GM21723 (cell line): ENCODE measurements around the gene BCL3.

Source experiments
- ATAC-seq: cut with Tn5 transposase; IDR thresholded peaks from one replicate; pipeline ENCODE4 v1.9.1; 2021; ENCODE audit warnings: mild to moderate bottlenecking, moderate library complexity; ENCODE audit not compliant: unreplicated experiment

Gene BCL3

DNA sequence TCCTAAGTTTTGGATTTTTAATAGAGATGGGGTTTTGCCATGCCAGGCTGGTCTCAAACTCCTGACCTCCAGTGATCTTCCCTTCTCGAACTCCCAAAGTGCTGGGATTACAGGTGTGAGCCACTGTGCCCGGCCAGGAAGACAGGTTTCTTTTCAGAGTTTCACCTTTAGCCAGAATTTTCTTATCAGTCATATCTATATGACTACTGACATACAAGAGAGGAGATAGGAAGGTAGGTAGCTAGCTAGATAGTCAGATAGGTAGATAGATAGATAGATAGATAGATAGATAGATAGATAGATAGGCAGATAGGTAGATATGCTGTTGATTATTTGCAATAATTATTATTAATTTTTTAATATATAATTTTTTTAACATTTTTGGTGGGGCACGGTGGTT, 36.8 kb downstream of the BCL3 start:
- no peak for ATAC-seq

DNA sequence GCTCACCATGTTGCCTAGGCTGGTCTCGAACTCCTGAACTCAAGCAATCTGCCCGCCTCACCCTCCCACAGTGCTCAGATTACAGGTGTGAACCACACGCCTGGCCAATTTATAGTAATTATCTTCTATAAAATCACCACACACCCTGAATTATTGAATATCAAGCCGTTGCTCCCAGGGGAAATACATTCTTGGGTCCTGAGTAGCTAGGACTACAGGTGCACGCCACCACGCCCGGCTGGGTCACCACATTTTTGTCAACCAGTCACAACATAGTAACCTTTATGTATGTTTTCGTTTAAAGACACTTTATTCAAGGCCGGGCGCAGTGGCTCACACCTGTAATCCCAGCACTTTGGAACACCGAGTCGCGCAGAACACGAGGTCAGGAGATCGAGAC, 37.5 kb downstream of the BCL3 start:
- ATAC-seq: no peak

DNA sequence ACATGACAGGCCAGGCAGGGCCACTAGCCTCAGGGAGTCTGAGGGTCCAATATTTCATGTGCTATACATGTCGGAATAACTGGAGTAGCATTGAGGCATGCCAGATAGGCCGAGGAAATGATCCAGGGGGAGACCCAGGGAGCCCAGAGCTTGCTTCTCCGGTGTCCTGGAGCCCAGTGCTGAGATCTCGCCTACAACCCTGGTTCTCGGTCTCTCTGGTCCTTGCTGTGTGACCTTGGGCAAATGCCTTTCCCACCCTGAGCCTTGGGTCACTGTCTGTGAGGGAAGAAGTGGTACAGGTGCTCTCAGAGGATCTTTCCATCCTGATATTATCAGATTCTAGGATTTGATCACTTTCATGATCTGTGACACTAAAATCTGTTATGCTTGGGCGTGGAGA, 40.5 kb downstream of the BCL3 start:
- no peak for ATAC-seq

DNA sequence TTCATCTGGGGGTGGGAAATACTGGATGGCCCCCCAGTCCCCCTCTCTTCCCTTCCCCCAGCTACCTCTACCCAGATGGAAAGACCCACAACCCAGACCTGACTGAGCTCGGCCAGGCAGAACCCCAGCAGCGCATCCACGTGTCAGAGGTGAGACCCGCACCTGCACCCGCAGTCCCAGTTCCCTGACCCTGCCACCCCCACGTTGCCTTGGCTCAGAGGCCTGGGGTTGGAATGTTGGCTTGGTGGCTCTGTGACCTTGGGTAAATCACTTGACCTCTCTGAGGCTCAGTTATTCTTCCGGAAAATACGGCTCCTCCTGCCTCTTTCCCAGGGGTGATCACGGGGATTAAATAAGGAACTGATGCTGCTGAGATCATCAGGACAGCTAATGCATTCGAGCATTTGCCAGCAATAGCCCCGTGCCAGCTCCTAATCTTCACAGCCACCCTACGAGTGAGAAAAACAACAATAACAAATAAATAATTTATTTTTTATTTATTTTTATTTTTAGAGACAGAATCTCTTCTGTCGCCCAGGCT, 41.5 kb downstream of the BCL3 start:
- ATAC-seq: no peak

DNA sequence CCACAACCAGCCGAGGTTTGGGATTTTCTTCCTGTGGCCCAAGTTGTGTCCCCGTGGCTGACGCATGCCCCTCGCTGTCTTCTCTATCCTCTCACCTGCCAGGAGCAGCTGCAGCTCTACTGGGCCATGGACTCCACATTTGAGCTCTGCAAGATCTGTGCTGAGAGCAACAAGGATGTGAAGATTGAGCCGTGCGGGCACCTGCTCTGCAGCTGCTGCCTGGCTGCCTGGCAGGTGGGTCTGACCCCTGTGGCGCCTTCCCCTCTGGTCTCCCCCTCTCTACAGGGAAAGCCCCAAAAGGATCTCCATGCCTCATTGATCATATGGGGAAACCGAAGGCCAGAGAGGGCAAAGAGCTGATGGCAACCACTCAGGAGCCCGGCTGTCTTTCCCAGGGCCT, 43.8 kb downstream of the BCL3 start:
- ATAC-seq: no peak

DNA sequence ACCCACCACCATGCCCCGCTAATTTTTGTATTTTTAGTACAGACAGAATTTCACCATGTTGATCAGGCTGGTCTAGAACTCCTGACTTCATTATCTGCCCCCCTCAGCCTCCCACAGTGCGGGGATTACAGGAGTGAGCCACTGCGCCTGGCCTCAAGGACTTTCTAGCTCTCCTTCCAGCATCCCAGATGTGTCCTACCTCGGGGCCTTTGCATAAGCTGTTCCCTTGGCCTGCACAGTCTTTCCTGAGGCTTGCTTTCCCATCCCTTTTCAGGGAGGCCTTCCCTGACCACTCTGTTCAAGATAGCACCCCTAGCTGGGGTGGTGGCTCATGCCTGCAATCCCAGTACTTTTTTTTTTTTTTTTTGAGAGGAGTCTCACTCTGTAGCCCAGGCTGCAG, 46.1 kb downstream of the BCL3 start:
- no peak for ATAC-seq

DNA sequence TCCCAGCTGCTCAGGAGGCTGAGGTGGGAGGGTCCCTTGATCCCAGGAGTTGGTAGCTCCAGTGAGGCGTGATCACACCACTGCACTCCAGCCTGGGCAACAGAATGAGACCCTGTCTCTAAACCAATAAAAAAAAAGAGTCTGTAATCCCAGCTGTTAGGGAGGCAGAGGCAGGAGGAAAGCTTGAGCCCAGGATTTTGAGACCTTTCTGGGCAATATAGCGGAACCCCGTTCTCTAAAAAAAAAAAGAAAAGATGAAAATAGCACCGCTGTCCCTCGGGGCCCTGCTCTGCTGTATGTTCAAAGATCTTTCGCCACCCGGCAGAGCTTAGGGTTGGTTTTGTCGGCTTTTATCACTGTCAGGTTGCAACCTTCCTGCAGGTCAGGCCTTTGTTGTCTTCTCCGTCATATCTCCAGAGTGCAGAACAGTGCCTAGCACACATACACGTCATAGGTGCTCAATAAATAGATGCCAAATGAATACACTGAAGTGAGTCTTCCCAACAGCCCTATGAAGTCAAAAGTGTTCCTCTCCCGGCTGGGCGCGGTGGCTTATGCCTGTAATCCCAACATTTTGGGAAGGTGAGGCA, 47.0 kb downstream of the BCL3 start:
- ATAC-seq: no peak

DNA sequence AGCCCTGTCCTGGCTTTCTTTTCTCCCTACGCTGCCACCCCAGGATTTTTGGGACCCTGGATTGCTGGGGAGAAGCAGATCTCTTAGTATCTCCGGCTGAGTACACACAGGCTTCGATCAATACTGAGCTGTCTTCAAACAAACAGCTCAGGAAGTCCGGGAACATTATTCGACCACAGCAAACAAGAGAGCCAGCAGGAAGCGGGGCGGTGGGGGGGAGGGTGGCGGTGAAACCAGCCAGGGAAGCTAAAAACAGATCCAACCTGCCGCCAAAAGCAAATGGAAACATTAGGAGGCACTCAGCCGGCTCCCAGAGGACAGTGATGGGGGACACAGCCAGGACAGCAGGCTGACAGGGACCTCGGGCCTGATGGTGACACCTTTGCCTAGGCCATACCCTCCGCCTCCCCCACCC, 48.2 kb downstream of the BCL3 start:
- no peak for ATAC-seq

DNA sequence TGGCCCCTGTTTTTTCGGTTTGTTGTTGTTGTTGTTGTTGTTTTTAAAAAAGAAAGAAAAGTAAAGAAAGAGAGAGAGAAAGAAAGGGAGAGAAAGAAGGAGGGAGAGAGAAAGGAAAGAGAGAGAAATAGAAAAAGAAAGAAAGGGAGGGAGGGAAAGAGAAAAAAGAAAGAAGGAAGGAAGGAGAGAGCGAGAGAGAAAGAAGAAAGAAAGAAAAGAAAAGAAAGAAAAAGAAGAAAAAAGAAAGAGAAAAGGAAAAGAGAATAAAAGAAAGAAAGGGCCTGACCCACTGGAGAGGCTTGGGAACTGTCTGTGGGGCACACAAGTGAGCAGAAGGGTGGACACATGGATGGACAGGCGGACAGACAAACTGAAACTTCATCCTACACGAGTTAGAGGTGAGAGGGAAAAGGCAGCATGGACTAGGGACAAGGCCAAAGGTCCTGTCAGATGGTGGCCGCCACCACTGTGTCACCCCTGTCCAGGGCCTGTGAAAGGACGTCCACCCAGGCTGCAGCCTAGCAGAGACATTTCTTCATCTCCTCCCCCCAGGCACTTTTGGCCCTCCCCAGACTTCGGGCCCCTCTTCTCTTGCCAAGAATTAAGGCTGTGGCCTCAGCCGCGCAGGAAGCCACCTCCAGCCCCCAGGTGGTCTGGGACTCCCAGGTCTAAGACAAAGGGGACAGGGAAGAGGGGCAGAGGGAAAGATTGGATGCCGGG, 51.3 kb downstream of the BCL3 start:
- ATAC-seq: no peak

DNA sequence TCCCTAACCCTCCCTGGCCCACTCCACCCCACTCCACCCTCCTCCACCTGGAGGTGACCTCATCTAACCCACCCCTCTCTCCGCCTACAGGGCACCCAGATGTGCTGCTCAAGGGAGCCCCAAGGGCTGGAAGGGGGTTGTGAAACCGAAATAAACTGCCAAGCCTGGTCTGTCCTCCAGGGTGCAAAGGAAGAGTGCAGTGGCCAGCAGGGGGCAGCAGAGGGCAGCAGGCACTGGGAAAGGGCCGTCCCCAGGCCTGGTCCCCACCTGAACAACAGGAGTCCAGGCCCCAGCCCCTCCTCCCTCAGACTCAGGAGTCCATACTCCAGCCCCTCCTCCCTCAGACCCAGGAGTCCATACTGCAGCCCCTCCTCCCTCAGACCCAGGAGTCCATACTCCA, 52.0 kb downstream of the BCL3 start:
- peak; percentile 80 for ATAC-seq

DNA sequence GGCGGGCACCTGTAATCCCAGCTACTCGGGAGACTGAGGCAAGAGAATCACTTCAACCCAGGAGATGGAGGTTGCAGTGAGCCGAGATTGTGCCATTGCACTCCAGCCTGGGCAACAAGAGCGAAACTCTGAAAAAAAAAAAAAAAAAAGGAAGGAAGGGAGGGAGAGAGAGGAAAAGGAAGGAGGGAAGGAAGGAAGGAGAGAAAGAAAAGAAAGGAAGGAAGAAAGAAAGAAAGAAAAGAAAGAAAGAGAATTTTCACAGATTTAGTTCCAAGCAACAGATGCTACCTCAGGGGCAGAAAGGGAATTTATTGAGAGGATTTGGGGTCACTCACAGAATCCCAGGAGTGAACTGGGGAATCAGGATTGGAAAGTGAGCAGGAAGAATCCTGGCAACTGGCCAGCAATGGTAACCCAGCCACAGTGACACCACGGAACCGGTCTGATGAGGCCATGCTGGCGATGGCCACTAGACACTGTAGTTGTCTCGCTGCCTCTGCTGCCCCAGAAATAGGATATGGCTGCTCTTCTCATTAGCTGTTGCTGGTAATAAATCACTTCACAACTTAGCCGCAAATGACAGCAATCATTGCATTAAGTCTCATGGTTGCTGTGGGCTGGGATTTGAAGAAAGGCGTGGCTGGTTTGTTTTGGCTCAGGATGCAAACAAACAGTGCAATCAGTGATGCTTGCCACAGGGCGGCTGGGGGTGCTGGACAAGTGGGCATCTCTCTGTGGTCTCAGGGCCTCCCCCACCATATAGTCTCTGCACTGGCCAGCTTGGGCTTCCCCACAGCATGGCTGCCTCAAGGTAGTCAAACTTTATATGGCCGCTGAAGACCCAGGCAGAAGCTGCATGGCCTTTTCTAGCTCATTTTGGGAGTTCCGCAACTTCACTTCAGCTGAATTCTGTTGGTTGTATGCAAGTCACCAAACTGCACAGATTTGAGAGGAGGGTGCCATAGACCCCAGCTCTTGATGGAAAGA, 55.2 kb downstream of the BCL3 start:
- no peak for ATAC-seq

DNA sequence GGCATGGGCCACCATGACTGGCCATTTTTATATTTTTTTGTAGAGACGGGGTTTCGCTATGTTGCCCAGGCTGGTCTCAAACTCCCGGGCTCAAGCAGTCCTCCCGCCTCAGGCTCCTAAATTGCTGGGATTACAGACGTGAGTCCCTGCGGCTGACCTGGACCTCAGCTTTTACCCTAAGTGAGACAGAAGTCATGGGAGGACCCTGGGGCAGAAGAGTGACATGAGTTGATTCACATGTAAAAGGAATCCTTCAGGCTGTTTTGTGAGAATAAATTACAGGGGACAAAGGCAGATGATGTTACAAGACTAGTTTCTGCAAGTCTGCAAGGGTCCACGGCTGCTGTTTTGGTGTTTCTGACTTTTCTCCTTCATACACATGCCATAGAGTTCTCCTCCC, 57.8 kb downstream of the BCL3 start:
- ATAC-seq: no peak

DNA sequence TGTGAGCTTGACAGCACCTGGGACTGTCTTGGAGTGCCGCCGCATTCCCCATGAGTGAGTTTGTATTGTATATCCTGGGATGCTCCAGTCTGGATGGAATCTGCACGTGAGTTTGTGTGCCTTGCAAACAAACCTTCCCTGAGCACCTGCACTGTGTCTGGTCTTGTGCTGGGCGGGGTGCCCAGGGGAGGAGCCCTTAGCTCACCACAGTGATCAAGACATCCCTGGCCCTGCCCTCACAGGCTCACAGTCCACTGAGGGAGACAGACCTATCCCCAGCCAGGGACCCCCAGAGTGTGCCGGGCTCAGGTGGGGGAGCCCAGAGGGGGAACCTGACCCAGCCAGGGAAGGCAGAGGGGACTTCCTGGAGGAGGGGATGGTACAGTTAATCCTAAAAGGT, 58.7 kb downstream of the BCL3 start:
- ATAC-seq: no peak

DNA sequence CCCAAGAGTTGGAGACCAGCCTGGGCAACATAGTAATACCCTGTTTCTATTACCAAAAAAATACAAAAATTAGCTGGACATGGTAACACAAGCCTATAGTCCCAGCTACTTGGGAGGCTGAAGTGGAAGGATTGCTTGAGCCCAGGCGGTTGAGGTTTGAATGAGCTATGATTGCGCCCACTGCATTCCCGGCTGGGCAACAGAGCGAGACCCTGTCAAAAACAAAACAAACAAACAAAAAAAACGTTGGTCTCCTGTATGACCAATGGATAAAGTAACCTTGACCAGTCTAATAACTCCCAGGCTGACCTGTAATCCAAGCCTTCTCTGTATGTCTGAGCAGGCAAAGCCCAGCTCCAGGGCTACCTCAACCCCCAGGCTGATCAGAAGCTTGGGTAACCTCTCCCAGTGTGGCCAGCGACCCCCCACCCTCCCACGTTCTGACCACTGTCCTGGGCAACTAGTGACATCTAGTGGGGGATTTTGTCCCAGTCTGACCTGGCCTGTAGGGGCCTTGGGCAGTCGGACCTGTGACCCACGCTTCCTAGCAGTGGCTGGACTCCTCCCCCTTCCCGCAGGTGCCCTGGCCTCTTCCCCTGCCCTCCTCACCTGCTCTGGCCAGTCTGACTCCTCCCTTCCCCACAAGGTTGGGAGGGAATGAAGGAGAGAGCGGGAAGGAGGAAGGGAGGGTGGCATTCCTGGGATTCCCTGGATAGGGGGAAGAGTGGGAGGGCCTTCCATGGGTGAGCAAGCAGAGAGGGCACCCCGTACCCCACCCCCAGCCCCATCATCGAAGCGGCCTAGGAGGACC, 59.3 kb downstream of the BCL3 start:
- no peak for ATAC-seq

DNA sequence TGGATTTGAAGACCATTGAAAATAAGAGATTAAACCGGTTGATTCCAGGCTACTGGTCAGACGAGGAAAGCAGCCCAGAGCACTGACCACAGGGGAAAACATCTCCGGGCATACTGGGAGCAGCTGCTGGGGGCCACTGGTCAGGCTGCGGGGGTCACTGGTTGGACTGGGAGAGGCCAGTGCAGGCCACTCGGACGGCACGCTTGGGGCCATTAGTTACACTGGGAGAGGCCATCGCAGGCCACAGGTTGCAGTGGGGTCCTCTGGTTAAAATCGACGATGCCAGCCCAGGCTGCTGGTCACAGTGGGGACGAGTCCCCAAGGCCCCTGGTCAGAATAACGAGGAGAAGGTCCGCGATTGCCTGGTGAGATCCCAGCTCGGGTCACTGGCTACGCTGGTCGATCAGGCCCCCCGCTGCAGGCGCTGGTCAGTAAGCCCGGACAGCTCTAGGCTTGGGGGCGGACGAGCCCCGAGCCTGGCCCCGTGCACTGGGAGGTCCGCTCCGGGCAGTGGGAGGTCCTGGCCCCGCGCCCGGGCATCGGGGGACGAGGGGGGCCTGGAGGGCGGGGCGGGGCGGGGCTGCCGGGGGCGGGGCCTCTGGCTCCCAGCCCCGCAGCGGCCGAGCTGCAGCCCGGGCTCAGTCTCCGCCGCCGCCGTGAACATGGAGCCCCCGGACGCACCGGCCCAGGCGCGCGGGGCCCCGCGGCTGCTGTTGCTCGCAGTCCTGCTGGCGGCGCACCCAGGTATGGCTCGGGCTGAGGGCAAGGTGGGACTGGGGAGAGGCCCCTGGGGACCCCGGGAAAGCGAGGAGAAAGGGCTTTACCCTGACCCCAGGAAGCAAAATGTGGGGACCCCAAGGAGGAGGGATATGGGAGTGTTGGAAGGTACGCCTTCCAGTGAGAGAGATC, 60.2 kb downstream of the BCL3 start, which contains the start of gene BCAM:
Gene BCAM, plus strand, starts transcription at position 641 of the 909 bp plus-strand sequence. Its CDS starts 22 bp downstream, at position 663.
- ATAC-seq: no peak
